Subcutaneous abdominal adipose tissue (tissue), 5 donors: ENCODE data around the gene UBL4A.

Experiments
- H3K27ac ChIP-seq: one replicate; pipeline ENCODE4 v1.7.0; 2013; ENCODE audit warnings: low read depth, mild to moderate bottlenecking, inconsistent platforms, low read length, moderate library complexity
- H3K27me3 ChIP-seq, 5 donors: one replicate each; pipeline ENCODE4 v1.7.0; 2013; ENCODE audit warnings: low read length in 5 of 5, inconsistent platforms in 1 of 5; ENCODE audit not compliant: control insufficient read depth in 5 of 5, insufficient read depth in 4 of 5
- H3K36me3 ChIP-seq, 5 donors: one replicate each; pipeline ENCODE4 v1.7.0; 2013; ENCODE audit warnings: low read length in 5 of 5; ENCODE audit not compliant: control insufficient read depth in 5 of 5, insufficient read depth in 5 of 5
- H3K4me1 ChIP-seq, 5 donors: one replicate each; pipeline ENCODE4 v1.7.0; 2013; ENCODE audit warnings: low read length in 5 of 5, mild to moderate bottlenecking in 3 of 5, moderate library complexity in 1 of 5; ENCODE audit not compliant: control insufficient read depth in 5 of 5, insufficient read depth in 5 of 5
- H3K4me3 ChIP-seq, 5 donors: one replicate each; pipeline ENCODE4 v1.7.0; 2013; ENCODE audit warnings: low read length in 5 of 5, low read depth in 1 of 5
- H3K9ac ChIP-seq, 5 donors: one replicate each; pipeline ENCODE4 v1.7.0; 2013; ENCODE audit warnings: low read length in 5 of 5, mild to moderate bottlenecking in 4 of 5, moderate library complexity in 3 of 5
- H3K9me3 ChIP-seq, 5 donors: one replicate each; pipeline ENCODE4 v1.7.0; 2013; ENCODE audit warnings: low read length in 5 of 5; ENCODE audit not compliant: control insufficient read depth in 5 of 5
- donor health status: healthy.
- donor health status: healthy.
- donor health status: healthy.
- donor health status: healthy.
- donor health status: healthy.

Gene UBL4A

GRCh38 chrX:154458954-154459778, 27.2 kb downstream of the UBL4A start:
- peak overlapping the region in 4 of 5 donors; percentile 54 to 73 (median 60) for H3K9ac ChIP-seq
- H3K4me3 ChIP-seq = peak overlapping the region; percentile 59 to 74 (median 66)
- H3K36me3 ChIP-seq = peaks cover 0 to 32% (median 19%) of the 10 kb centered on the region in 5 donors
- H3K9me3 ChIP-seq = no peaks in the 10 kb centered on the region
- H3K4me1 ChIP-seq = peaks cover 0 to 20% (median 12%) of the 10 kb centered on the region in 5 donors
- no peak overlapping the region for H3K27ac ChIP-seq
- H3K27me3 ChIP-seq = peaks cover 0 to 6% (median 3%) of the 10 kb centered on the region in 5 donors

GRCh38 chrX:154458116-154458953, 28.1 kb downstream of the UBL4A start, which contains the start of gene PLXNA3:
PLXNA3 (plus strand) TSS chrX:154458281; CDS start chrX:154460184, 1,903 bp downstream.
- Histone ChIP-seq H3K4me1 (peaks cover 0 to 20% (median 12%) of the 10 kb centered on the region in 5 donors), H3K9me3 (no peaks in the 10 kb centered on the region), H3K9ac (peak within 1 kb of the TSS in 4 of 5 donors; percentile 54 to 73 (median 60)), H3K4me3 (peak within 1 kb of the TSS; percentile 59 to 74 (median 66)), H3K27me3 (peaks cover 0 to 6% (median 0%) of the 10 kb centered on the region in 5 donors), H3K27ac (no peak within 1 kb of the TSS), H3K36me3 (peaks cover 0 to 25% (median 14%) of the 10 kb centered on the region in 5 donors)

GRCh38 chrX:154457491-154458115, 28.8 kb downstream of the UBL4A start:
- Histone ChIP-seq H3K4me3 (peak overlapping the region in 4 of 5 donors; percentile 50 to 74 (median 57)), H3K4me1 (peaks cover 0 to 20% (median 12%) of the 10 kb centered on the region in 5 donors), H3K36me3 (peaks cover 0 to 20% (median 14%) of the 10 kb centered on the region in 5 donors), H3K9ac (peak overlapping the region in 1 of 5 donors; percentile 7), H3K27ac (no peak overlapping the region), H3K27me3 (peaks cover 0 to 6% (median 2%) of the 10 kb centered on the region in 5 donors), H3K9me3 (no peaks in the 10 kb centered on the region)

- Histone ChIP-seq H3K27me3 (peaks cover 2 to 10% (median 6%) of the 10 kb centered on the region in 5 donors), H3K9ac (no peak overlapping the region), H3K4me1 (peaks cover 0 to 3% (median 0%) of the 10 kb centered on the region in 5 donors), H3K4me3 (no peak overlapping the region), H3K36me3 (peaks cover 0 to 37% (median 31%) of the 10 kb centered on the region in 5 donors), H3K9me3 (no peaks in the 10 kb centered on the region), H3K27ac (no peak overlapping the region)
These were observed 33.6 kb downstream of the UBL4A start for GRCh38 chrX:154452823-154453222.

- Histone ChIP-seq H3K9me3 (no peaks in the 10 kb centered on the region), H3K27me3 (peaks cover 3 to 11% (median 8%) of the 10 kb centered on the region in 5 donors), H3K4me1 (peaks cover 0 to 11% (median 3%) of the 10 kb centered on the region in 5 donors), H3K4me3 (no peak overlapping the region), H3K27ac (no peak overlapping the region), H3K9ac (no peak overlapping the region), H3K36me3 (peaks cover 0 to 58% (median 35%) of the 10 kb centered on the region in 5 donors)
These were observed 36.1 kb downstream of the UBL4A start for GRCh38 chrX:154450312-154450711.

- no peaks in the 10 kb centered on the region for H3K9me3 ChIP-seq
- H3K4me1 ChIP-seq = peaks cover 0 to 18% (median 10%) of the 10 kb centered on the region in 5 donors
- no peak overlapping the region for H3K27ac ChIP-seq
- no peak overlapping the region for H3K9ac ChIP-seq
- peaks cover 0 to 58% (median 35%) of the 10 kb centered on the region in 5 donors for H3K36me3 ChIP-seq
- peaks cover 3 to 12% (median 10%) of the 10 kb centered on the region in 5 donors for H3K27me3 ChIP-seq
- H3K4me3 ChIP-seq = no peak overlapping the region
These were observed 36.8 kb downstream of the UBL4A start for GRCh38 chrX:154449618-154450017.

GRCh38 chrX:154448484-154448883, 37.9 kb downstream of the UBL4A start:
- no peak overlapping the region for H3K4me3 ChIP-seq
- peaks cover 0 to 23% (median 16%) of the 10 kb centered on the region in 5 donors for H3K4me1 ChIP-seq
- H3K9ac ChIP-seq = no peak overlapping the region
- H3K9me3 ChIP-seq = no peaks in the 10 kb centered on the region
- H3K36me3 ChIP-seq = peaks cover 0 to 58% (median 35%) of the 10 kb centered on the region in 5 donors
- no peak overlapping the region for H3K27ac ChIP-seq
- H3K27me3 ChIP-seq = peaks cover 3 to 13% (median 7%) of the 10 kb centered on the region in 5 donors

- Histone ChIP-seq H3K27me3 (peaks cover 3 to 13% (median 7%) of the 10 kb centered on the region in 5 donors), H3K36me3 (peaks cover 0 to 66% (median 40%) of the 10 kb centered on the region in 5 donors)
These were observed 40.0 kb downstream of the UBL4A start for GRCh38 chrX:154446430-154446829.

GRCh38 chrX:154445776-154446175, 40.6 kb downstream of the UBL4A start:
- Histone ChIP-seq H3K36me3 (peaks cover 0 to 66% (median 40%) of the 10 kb centered on the region in 5 donors), H3K9ac (no peak overlapping the region), H3K27ac (no peak overlapping the region), H3K4me3 (no peak overlapping the region), H3K27me3 (peaks cover 0 to 13% (median 7%) of the 10 kb centered on the region in 5 donors), H3K4me1 (peaks cover 0 to 26% (median 18%) of the 10 kb centered on the region in 5 donors), H3K9me3 (no peaks in the 10 kb centered on the region)

More at GRCh38 chrX:154446430-154446829, 40.0 kb downstream of the UBL4A start:
- H3K4me1 ChIP-seq = peaks cover 0 to 26% (median 18%) of the 10 kb centered on the region in 5 donors
- H3K4me3 ChIP-seq = no peak overlapping the region
- H3K9me3 ChIP-seq = no peaks in the 10 kb centered on the region
- no peak overlapping the region for H3K27ac ChIP-seq
- no peak overlapping the region for H3K9ac ChIP-seq
